Measurements from ENCODE around the gene SDK1.

The SDK1 gene

GRCh38 chr7:4182605-4183300 is 881.7 kb downstream of the SDK1 start:
- 91% methylated on average over 8 of the region's 10 CpGs for WGBS

GRCh38 chr7:4184653-4185052 is 883.6 kb downstream of the SDK1 start:
- no peak overlapping the region for H3K23ac ChIP-seq (ENCODE audit: low read length in 2 of 2)
- H2AK5ac ChIP-seq (ENCODE audit: low read length, severe bottlenecking): no peak overlapping the region
- H3K4me1 ChIP-seq (ENCODE audit: control insufficient read depth, insufficient read depth, low read depth, low read length): peaks cover 6% of the 10 kb centered on the region
- no peak overlapping the region for H3K4me3 ChIP-seq (ENCODE audit: insufficient read depth in 1 of 2, low read depth in 1 of 2, low read length in 2 of 2)
- no peak overlapping the region for H4K8ac ChIP-seq (ENCODE audit: low read length)
- WGBS: 81% methylated on average over 4 of the region's 4 CpGs
- H2AFZ ChIP-seq (ENCODE audit: low read depth, low read length): no peak overlapping the region
- H3K4ac ChIP-seq (ENCODE audit: low read depth in 1 of 2, low read length in 2 of 2): no peak overlapping the region
- H2BK15ac ChIP-seq (ENCODE audit: low read depth, poor library complexity, severe bottlenecking): no peak overlapping the region
- no peaks in the 10 kb centered on the region for H3K9me3 ChIP-seq (ENCODE audit: control insufficient read depth, low read length)
- H2BK12ac ChIP-seq (ENCODE audit: low read length in 2 of 2): no peak overlapping the region
- no peak overlapping the region for H2BK120ac ChIP-seq (ENCODE audit: low read depth, low read length)
- no peak overlapping the region for H2BK5ac ChIP-seq (ENCODE audit: low read depth, low read length, poor library complexity, severe bottlenecking)
- peaks cover 0 to 8% of the 10 kb centered on the region in 2 experiments for H3K36me3 ChIP-seq (ENCODE audit: control insufficient read depth in 1 of 2, insufficient read depth in 2 of 2, low read depth in 1 of 2, low read length in 2 of 2)
- no peak overlapping the region for H3K14ac ChIP-seq (ENCODE audit: low read length in 2 of 2)
- no peaks in the 10 kb centered on the region for H3K79me1 ChIP-seq (replicated peaks; ENCODE audit: low read length, poor library complexity, severe bottlenecking)
- H3K27ac ChIP-seq (ENCODE audit: low read length, poor library complexity, severe bottlenecking): no peak overlapping the region
- no peak overlapping the region for H3K18ac ChIP-seq (ENCODE audit: low read depth in 1 of 2, low read length in 2 of 2)
- H3K9ac ChIP-seq (ENCODE audit: low read length): no peak overlapping the region
- H3K4me2 ChIP-seq (ENCODE audit: low read length, poor library complexity, severe bottlenecking): no peak overlapping the region
- H3K27me3 ChIP-seq (ENCODE audit: control insufficient read depth in 1 of 2, insufficient read depth in 1 of 2, low read length in 2 of 2): no peaks in the 10 kb centered on the region
- H4K91ac ChIP-seq (ENCODE audit: low read length): no peak overlapping the region
- no peak for DNase-seq

More at GRCh38 chr7:4182605-4183300, 881.7 kb downstream of the SDK1 start:
- H3K4ac ChIP-seq (ENCODE audit: low read depth in 1 of 2, low read length in 2 of 2): no peak overlapping the region
- H3K18ac ChIP-seq (ENCODE audit: low read depth in 1 of 2, low read length in 2 of 2): no peak overlapping the region
- H2AK5ac ChIP-seq (ENCODE audit: low read length, severe bottlenecking): no peak overlapping the region
- H2AFZ ChIP-seq (ENCODE audit: low read depth, low read length): no peak overlapping the region
- H2BK12ac ChIP-seq (ENCODE audit: low read length in 2 of 2): no peak overlapping the region
- H3K4me3 ChIP-seq (ENCODE audit: insufficient read depth in 1 of 2, low read depth in 1 of 2, low read length in 2 of 2): no peak overlapping the region
- no peak overlapping the region for H2BK15ac ChIP-seq (ENCODE audit: low read depth, poor library complexity, severe bottlenecking)
- H3K14ac ChIP-seq (ENCODE audit: low read length in 2 of 2): no peak overlapping the region
- DNase-seq: no peak
- no peak overlapping the region for H3K23ac ChIP-seq (ENCODE audit: low read length in 2 of 2)
- H4K8ac ChIP-seq (ENCODE audit: low read length): no peak overlapping the region
- H3K79me1 ChIP-seq (replicated peaks; ENCODE audit: low read length, poor library complexity, severe bottlenecking): no peaks in the 10 kb centered on the region
- H3K4me2 ChIP-seq (ENCODE audit: low read length, poor library complexity, severe bottlenecking): no peak overlapping the region
- peaks cover 0 to 8% of the 10 kb centered on the region in 2 experiments for H3K36me3 ChIP-seq (ENCODE audit: control insufficient read depth in 1 of 2, insufficient read depth in 2 of 2, low read depth in 1 of 2, low read length in 2 of 2)
- no peak overlapping the region for H2BK5ac ChIP-seq (ENCODE audit: low read depth, low read length, poor library complexity, severe bottlenecking)
- no peaks in the 10 kb centered on the region for H3K9me3 ChIP-seq (ENCODE audit: control insufficient read depth, low read length)
- no peak overlapping the region for H3K27ac ChIP-seq (ENCODE audit: low read length, poor library complexity, severe bottlenecking)
- no peak overlapping the region for H4K91ac ChIP-seq (ENCODE audit: low read length)
- H3K4me1 ChIP-seq (ENCODE audit: control insufficient read depth, insufficient read depth, low read depth, low read length): no peaks in the 10 kb centered on the region
- H3K9ac ChIP-seq (ENCODE audit: low read length): no peak overlapping the region
- H3K27me3 ChIP-seq (ENCODE audit: control insufficient read depth in 1 of 2, insufficient read depth in 1 of 2, low read length in 2 of 2): no peaks in the 10 kb centered on the region
- H2BK120ac ChIP-seq (ENCODE audit: low read depth, low read length): no peak overlapping the region

DNA sequence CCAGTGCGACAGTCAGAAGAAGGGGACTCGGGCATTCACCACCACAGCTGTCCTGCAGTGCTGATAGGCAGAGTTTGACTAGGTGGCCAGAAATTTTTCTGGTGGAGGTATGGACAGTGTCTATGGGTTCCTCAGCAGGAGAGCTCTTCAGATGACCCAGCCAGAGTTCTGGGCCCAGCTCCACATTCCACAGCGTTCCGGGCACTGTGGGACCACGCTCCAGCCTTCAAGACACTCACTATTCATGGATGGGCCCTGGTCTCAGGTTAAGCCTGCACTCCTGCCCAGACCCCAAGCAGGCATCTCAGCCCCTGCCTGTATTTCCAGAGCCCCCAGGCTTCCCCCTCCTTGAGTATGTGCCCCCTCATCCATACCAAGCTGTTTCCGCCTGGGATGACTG is 884.1 kb downstream of the SDK1 start:
- no peak for DNase-seq
- Histone ChIP-seq H4K91ac (ENCODE audit: low read length) (no peak overlapping the region), H3K4me3 (ENCODE audit: insufficient read depth in 1 of 2, low read depth in 1 of 2, low read length in 2 of 2) (no peak overlapping the region), H3K4me2 (ENCODE audit: low read length, poor library complexity, severe bottlenecking) (no peak overlapping the region), H2AFZ (ENCODE audit: low read depth, low read length) (no peak overlapping the region), H2BK15ac (ENCODE audit: low read depth, poor library complexity, severe bottlenecking) (no peak overlapping the region), H4K8ac (ENCODE audit: low read length) (no peak overlapping the region), H3K14ac (ENCODE audit: low read length in 2 of 2) (no peak overlapping the region), H3K9ac (ENCODE audit: low read length) (no peak overlapping the region), H3K9me3 (ENCODE audit: control insufficient read depth, low read length) (no peaks in the 10 kb centered on the region), H3K23ac (ENCODE audit: low read length in 2 of 2) (no peak overlapping the region), H2BK12ac (ENCODE audit: low read length in 2 of 2) (no peak overlapping the region), H3K4me1 (ENCODE audit: control insufficient read depth, insufficient read depth, low read depth, low read length) (peaks cover 9% of the 10 kb centered on the region), H2AK5ac (ENCODE audit: low read length, severe bottlenecking) (no peak overlapping the region), H2BK5ac (ENCODE audit: low read depth, low read length, poor library complexity, severe bottlenecking) (no peak overlapping the region), H3K79me1 (replicated peaks; ENCODE audit: low read length, poor library complexity, severe bottlenecking) (no peaks in the 10 kb centered on the region), H3K27ac (ENCODE audit: low read length, poor library complexity, severe bottlenecking) (no peak overlapping the region), H3K18ac (ENCODE audit: low read depth in 1 of 2, low read length in 2 of 2) (no peak overlapping the region), H3K4ac (ENCODE audit: low read depth in 1 of 2, low read length in 2 of 2) (no peak overlapping the region), H3K27me3 (ENCODE audit: control insufficient read depth in 1 of 2, insufficient read depth in 1 of 2, low read length in 2 of 2) (no peaks in the 10 kb centered on the region), H2BK120ac (ENCODE audit: low read depth, low read length) (no peak overlapping the region), H3K36me3 (ENCODE audit: control insufficient read depth in 1 of 2, insufficient read depth in 2 of 2, low read depth in 1 of 2, low read length in 2 of 2) (peaks cover 0 to 8% of the 10 kb centered on the region in 2 experiments)
- 93% methylated on average over 6 of the region's 6 CpGs for WGBS

- H4K8ac ChIP-seq (ENCODE audit: low read length): no peak overlapping the region
- no peak overlapping the region for H2BK15ac ChIP-seq (ENCODE audit: low read depth, poor library complexity, severe bottlenecking)
- H3K36me3 ChIP-seq (ENCODE audit: control insufficient read depth in 1 of 2, insufficient read depth in 2 of 2, low read depth in 1 of 2, low read length in 2 of 2): peaks cover 0 to 8% of the 10 kb centered on the region in 2 experiments
- H3K27ac ChIP-seq (ENCODE audit: low read length, poor library complexity, severe bottlenecking): no peak overlapping the region
- no peak overlapping the region for H3K9ac ChIP-seq (ENCODE audit: low read length)
- H3K79me1 ChIP-seq (replicated peaks; ENCODE audit: low read length, poor library complexity, severe bottlenecking): no peaks in the 10 kb centered on the region
- peaks cover 15% of the 10 kb centered on the region for H3K4me1 ChIP-seq (ENCODE audit: control insufficient read depth, insufficient read depth, low read depth, low read length)
- DNase-seq: no peak
- H2AFZ ChIP-seq (ENCODE audit: low read depth, low read length): peak overlapping the region; percentile 68
- H3K4me2 ChIP-seq (ENCODE audit: low read length, poor library complexity, severe bottlenecking): no peak overlapping the region
- H2BK5ac ChIP-seq (ENCODE audit: low read depth, low read length, poor library complexity, severe bottlenecking): no peak overlapping the region
- no peak overlapping the region for H3K4me3 ChIP-seq (ENCODE audit: insufficient read depth in 1 of 2, low read depth in 1 of 2, low read length in 2 of 2)
- peak overlapping the region in 1 of 2 experiments; percentile 43 for H3K18ac ChIP-seq (ENCODE audit: low read depth in 1 of 2, low read length in 2 of 2)
- no peak overlapping the region for H2BK120ac ChIP-seq (ENCODE audit: low read depth, low read length)
- H3K14ac ChIP-seq (ENCODE audit: low read length in 2 of 2): no peak overlapping the region
- H3K23ac ChIP-seq (ENCODE audit: low read length in 2 of 2): no peak overlapping the region
- 66% methylated on average over 15 of the region's 15 CpGs for WGBS
- H3K9me3 ChIP-seq (ENCODE audit: control insufficient read depth, low read length): no peaks in the 10 kb centered on the region
- H3K27me3 ChIP-seq (ENCODE audit: control insufficient read depth in 1 of 2, insufficient read depth in 1 of 2, low read length in 2 of 2): no peaks in the 10 kb centered on the region
- no peak overlapping the region for H4K91ac ChIP-seq (ENCODE audit: low read length)
- H2BK12ac ChIP-seq (ENCODE audit: low read length in 2 of 2): no peak overlapping the region
- no peak overlapping the region for H3K4ac ChIP-seq (ENCODE audit: low read depth in 1 of 2, low read length in 2 of 2)
- H2AK5ac ChIP-seq (ENCODE audit: low read length, severe bottlenecking): no peak overlapping the region
Measured at GRCh38 chr7:4185721-4186512, 884.9 kb downstream of the SDK1 start.

All from mesenchymal stem cell (in vitro differentiated cells and primary cell).